Measurements from ENCODE around the gene SRGAP1.
"Not testable (repeated sequence)": the region's sequence is repeated elsewhere in the genome, so short reads cannot be mapped to it uniquely, and the experiment has no call there.

Gene SRGAP1

GRCh38 chr12:63848450-63848849 lies 4.0 kb downstream of the SRGAP1 start:
- H3K9me3 Mint-ChIP-seq, result no peaks in the 10 kb centered on the region
- no peak overlapping the region for H3K4me3 Mint-ChIP-seq
- no peak overlapping the region for H3K27ac Mint-ChIP-seq
- H3K36me3 Mint-ChIP-seq (ENCODE audit: low read depth), result no peaks in the 10 kb centered on the region
- peaks cover 34% of the 10 kb centered on the region for H3K27me3 Mint-ChIP-seq
- H3K4me1 Mint-ChIP-seq (ENCODE audit: low read depth), result peaks cover 5% of the 10 kb centered on the region

GRCh38 chr12:63849106-63849620 lies 4.7 kb downstream of the SRGAP1 start:
- H3K9me3 Mint-ChIP-seq, result no peaks in the 10 kb centered on the region
- no peaks in the 10 kb centered on the region for H3K36me3 Mint-ChIP-seq (ENCODE audit: low read depth)
- H3K27me3 Mint-ChIP-seq, result peaks cover 34% of the 10 kb centered on the region
- no peak overlapping the region for H3K27ac Mint-ChIP-seq
- H3K4me3 Mint-ChIP-seq, result no peak overlapping the region
- peaks cover 5% of the 10 kb centered on the region for H3K4me1 Mint-ChIP-seq (ENCODE audit: low read depth)

- H3K27me3 Mint-ChIP-seq, result peaks cover 32% of the 10 kb centered on the region
- H3K4me3 Mint-ChIP-seq, result no peak overlapping the region
- peaks cover 5% of the 10 kb centered on the region for H3K4me1 Mint-ChIP-seq (ENCODE audit: low read depth)
- H3K9me3 Mint-ChIP-seq, result no peaks in the 10 kb centered on the region
- no peak overlapping the region for H3K27ac Mint-ChIP-seq
- H3K36me3 Mint-ChIP-seq (ENCODE audit: low read depth), result no peaks in the 10 kb centered on the region
Measured at GRCh38 chr12:63849641-63850040, 5.1 kb downstream of the SRGAP1 start.

- Mint-ChIP-seq H3K27ac (no peak overlapping the region), H3K36me3 (ENCODE audit: low read depth) (no peaks in the 10 kb centered on the region), H3K4me3 (no peak overlapping the region), H3K4me1 (ENCODE audit: low read depth) (no peaks in the 10 kb centered on the region), H3K27me3 (peaks cover 6% of the 10 kb centered on the region), H3K9me3 (no peaks in the 10 kb centered on the region)
Measured at GRCh38 chr12:63853978-63854377, 9.5 kb downstream of the SRGAP1 start.

GRCh38 chr12:63855299-63855698 lies 10.8 kb downstream of the SRGAP1 start:
- no peaks in the 10 kb centered on the region for H3K9me3 Mint-ChIP-seq
- no peaks in the 10 kb centered on the region for H3K4me1 Mint-ChIP-seq (ENCODE audit: low read depth)
- no peak overlapping the region for H3K27ac Mint-ChIP-seq
- H3K36me3 Mint-ChIP-seq (ENCODE audit: low read depth), result no peaks in the 10 kb centered on the region
- H3K27me3 Mint-ChIP-seq, result peaks cover 6% of the 10 kb centered on the region
- no peak overlapping the region for H3K4me3 Mint-ChIP-seq

GRCh38 chr12:63857771-63858670 lies 13.5 kb downstream of the SRGAP1 start:
- peaks cover 6% of the 10 kb centered on the region for H3K27me3 Mint-ChIP-seq
- no peaks in the 10 kb centered on the region for H3K4me1 Mint-ChIP-seq (ENCODE audit: low read depth)
- no peaks in the 10 kb centered on the region for H3K36me3 Mint-ChIP-seq (ENCODE audit: low read depth)
- no peaks in the 10 kb centered on the region for H3K9me3 Mint-ChIP-seq
- H3K27ac Mint-ChIP-seq, result no peak overlapping the region
- H3K4me3 Mint-ChIP-seq, result no peak overlapping the region

- not testable (repeated sequence) for H3K4me1 Mint-ChIP-seq (ENCODE audit: low read depth); H3K27ac Mint-ChIP-seq; H3K27me3 Mint-ChIP-seq; H3K4me3 Mint-ChIP-seq; H3K9me3 Mint-ChIP-seq; H3K36me3 Mint-ChIP-seq (ENCODE audit: low read depth)
Measured at GRCh38 chr12:63859880-63860279, 15.4 kb downstream of the SRGAP1 start.

GRCh38 chr12:63862187-63862968 lies 17.9 kb downstream of the SRGAP1 start:
- Mint-ChIP-seq H3K4me1 (ENCODE audit: low read depth) (no peaks in the 10 kb centered on the region), H3K9me3 (no peaks in the 10 kb centered on the region), H3K27ac (no peak overlapping the region), H3K36me3 (ENCODE audit: low read depth) (no peaks in the 10 kb centered on the region), H3K27me3 (peaks cover 3% of the 10 kb centered on the region), H3K4me3 (no peak overlapping the region)

- Mint-ChIP-seq H3K36me3 (ENCODE audit: low read depth) (no peaks in the 10 kb centered on the region), H3K27me3 (peaks cover 3% of the 10 kb centered on the region), H3K4me3 (no peak overlapping the region), H3K27ac (no peak overlapping the region), H3K9me3 (no peaks in the 10 kb centered on the region), H3K4me1 (ENCODE audit: low read depth) (no peaks in the 10 kb centered on the region)
Measured at GRCh38 chr12:63862969-63863230, 18.4 kb downstream of the SRGAP1 start.

GRCh38 chr12:63863658-63864453 lies 19.4 kb downstream of the SRGAP1 start:
- H3K27me3 Mint-ChIP-seq, result peaks cover 3% of the 10 kb centered on the region
- H3K36me3 Mint-ChIP-seq (ENCODE audit: low read depth), result no peaks in the 10 kb centered on the region
- no peak overlapping the region for H3K4me3 Mint-ChIP-seq
- no peak overlapping the region for H3K27ac Mint-ChIP-seq
- no peaks in the 10 kb centered on the region for H3K4me1 Mint-ChIP-seq (ENCODE audit: low read depth)
- H3K9me3 Mint-ChIP-seq, result no peaks in the 10 kb centered on the region

GRCh38 chr12:63864454-63864706 lies 19.9 kb downstream of the SRGAP1 start:
- Mint-ChIP-seq H3K27ac (no peak overlapping the region), H3K27me3 (peaks cover 3% of the 10 kb centered on the region), H3K4me1 (ENCODE audit: low read depth) (no peaks in the 10 kb centered on the region), H3K36me3 (ENCODE audit: low read depth) (no peaks in the 10 kb centered on the region), H3K9me3 (no peaks in the 10 kb centered on the region), H3K4me3 (no peak overlapping the region)

GRCh38 chr12:63865448-63865847 lies 20.9 kb downstream of the SRGAP1 start:
- Mint-ChIP-seq H3K4me3 (no peak overlapping the region), H3K27me3 (peaks cover 3% of the 10 kb centered on the region), H3K4me1 (ENCODE audit: low read depth) (no peaks in the 10 kb centered on the region), H3K27ac (no peak overlapping the region), H3K9me3 (no peaks in the 10 kb centered on the region), H3K36me3 (ENCODE audit: low read depth) (no peaks in the 10 kb centered on the region)

GRCh38 chr12:63867053-63867452 lies 22.6 kb downstream of the SRGAP1 start:
- no peak overlapping the region for H3K4me3 Mint-ChIP-seq
- no peaks in the 10 kb centered on the region for H3K4me1 Mint-ChIP-seq (ENCODE audit: low read depth)
- no peaks in the 10 kb centered on the region for H3K36me3 Mint-ChIP-seq (ENCODE audit: low read depth)
- H3K9me3 Mint-ChIP-seq, result no peaks in the 10 kb centered on the region
- H3K27ac Mint-ChIP-seq, result no peak overlapping the region
- peaks cover 10% of the 10 kb centered on the region for H3K27me3 Mint-ChIP-seq

- H3K36me3 Mint-ChIP-seq (ENCODE audit: low read depth), result no peaks in the 10 kb centered on the region
- no peak overlapping the region for H3K4me3 Mint-ChIP-seq
- peaks cover 18% of the 10 kb centered on the region for H3K27me3 Mint-ChIP-seq
- no peaks in the 10 kb centered on the region for H3K4me1 Mint-ChIP-seq (ENCODE audit: low read depth)
- no peaks in the 10 kb centered on the region for H3K9me3 Mint-ChIP-seq
- no peak overlapping the region for H3K27ac Mint-ChIP-seq
Measured at GRCh38 chr12:63869656-63870055, 25.2 kb downstream of the SRGAP1 start.

- no peaks in the 10 kb centered on the region for H3K36me3 Mint-ChIP-seq (ENCODE audit: low read depth)
Measured at GRCh38 chr12:63870838-63871237, 26.3 kb downstream of the SRGAP1 start.

More at GRCh38 chr12:63870838-63871237, 26.3 kb downstream of the SRGAP1 start:
- H3K27me3 Mint-ChIP-seq, result peaks cover 15% of the 10 kb centered on the region
- H3K4me3 Mint-ChIP-seq, result no peak overlapping the region
- no peaks in the 10 kb centered on the region for H3K4me1 Mint-ChIP-seq (ENCODE audit: low read depth)
- H3K9me3 Mint-ChIP-seq, result no peaks in the 10 kb centered on the region
- H3K27ac Mint-ChIP-seq, result no peak overlapping the region
